G401.6 (cell line): ENCODE results near the gene KNSTRN.

ENCODE experiments used
- FAIRE-seq: peaks from 2 replicates; lab custom pipeline; 2012; peaks lifted over from hg19 to GRCh38; lab: Jason Lieb, UNC

The KNSTRN gene

DNA sequence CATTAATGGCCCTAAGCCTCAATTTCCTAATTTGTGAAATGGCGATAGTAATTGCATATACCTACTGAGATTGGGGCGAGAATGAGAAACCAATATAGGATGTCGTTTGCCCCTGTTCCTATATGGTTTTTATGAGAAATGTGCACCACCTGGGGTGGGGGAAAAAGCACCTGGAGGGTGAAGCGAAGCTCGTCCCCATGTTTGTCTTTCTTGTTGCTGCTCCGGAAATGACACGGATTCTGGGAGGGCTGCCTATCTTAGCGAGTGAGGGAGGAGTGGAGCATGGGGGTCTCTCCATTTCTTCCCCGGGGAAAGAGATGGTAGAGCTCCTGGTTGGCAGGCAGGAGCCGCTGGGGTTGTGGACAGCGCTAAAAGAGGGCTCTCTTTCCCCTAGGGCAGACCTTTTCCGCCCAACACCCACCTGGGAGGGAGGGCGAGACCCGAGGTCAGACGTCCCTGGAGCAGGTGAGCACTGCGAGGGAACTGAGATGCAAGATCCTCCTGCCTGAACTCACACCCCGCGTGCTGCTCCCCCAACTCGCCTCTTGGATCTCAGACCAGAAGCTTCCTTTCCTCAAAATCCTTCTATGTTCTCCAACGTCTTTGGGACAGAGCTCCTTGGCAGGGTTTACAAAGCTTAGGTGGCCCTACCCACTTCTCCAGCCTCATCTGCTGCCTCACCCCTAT is 52.6 kb downstream of the KNSTRN start:
- no peak for FAIRE-seq

DNA sequence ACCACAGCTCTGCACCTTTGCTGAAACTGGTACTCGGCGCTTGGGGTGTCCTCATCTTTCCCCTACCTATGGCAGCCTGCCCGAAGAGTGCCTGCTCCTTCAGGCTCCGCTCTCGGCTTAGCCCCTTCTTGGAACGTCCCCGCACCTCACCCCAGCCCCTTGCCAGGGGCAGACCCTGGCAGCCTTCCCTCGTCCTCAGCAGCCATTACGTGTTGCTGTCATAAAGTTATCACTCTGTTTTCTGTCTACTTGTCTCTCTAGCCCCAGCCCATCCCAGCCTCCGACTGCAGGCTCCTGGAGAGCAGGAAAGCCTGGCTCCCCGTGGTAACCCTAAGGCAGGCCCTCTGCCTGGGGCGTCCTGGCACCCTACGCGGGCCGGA is 53.2 kb downstream of the KNSTRN start:
- FAIRE-seq, result no peak

DNA sequence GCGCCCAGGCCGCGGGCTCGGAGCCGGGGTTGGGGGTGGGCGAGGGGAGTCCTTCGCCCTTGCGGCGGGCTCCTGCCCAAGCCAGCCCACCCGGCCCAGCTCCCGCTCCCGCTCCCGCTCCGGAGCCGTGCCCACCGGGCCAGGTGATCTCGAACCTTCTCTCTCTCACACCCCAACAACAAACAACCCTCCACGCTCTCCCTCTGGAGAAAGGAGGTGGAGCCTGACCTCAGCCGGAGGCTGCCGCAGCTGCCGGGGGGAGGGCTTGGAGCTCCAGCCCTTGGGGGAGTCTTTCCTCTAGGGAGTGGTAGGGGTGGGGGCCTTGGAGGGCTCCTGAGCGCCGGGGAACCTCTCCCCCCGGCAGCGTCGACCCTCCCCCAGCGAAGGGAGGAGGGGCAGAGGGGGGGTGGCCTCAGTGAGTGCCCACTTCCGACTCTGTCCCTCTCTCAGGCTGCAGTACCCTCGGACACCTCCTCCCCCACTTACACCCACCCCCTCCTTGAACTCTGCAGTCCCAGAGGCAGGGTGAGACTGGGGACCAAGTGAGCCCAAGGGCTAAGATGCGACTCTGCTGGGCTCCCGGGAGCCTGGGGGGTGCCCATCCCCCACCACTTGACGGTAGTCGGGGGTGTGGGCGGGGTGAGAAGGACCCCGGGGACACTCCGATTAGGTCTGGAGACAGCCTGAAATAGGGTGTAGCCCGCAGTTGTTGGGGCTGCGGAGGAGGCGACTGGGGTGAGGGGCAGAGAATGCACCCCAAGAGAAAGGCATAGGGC is 53.8 kb downstream of the KNSTRN start:
- no peak for FAIRE-seq

DNA sequence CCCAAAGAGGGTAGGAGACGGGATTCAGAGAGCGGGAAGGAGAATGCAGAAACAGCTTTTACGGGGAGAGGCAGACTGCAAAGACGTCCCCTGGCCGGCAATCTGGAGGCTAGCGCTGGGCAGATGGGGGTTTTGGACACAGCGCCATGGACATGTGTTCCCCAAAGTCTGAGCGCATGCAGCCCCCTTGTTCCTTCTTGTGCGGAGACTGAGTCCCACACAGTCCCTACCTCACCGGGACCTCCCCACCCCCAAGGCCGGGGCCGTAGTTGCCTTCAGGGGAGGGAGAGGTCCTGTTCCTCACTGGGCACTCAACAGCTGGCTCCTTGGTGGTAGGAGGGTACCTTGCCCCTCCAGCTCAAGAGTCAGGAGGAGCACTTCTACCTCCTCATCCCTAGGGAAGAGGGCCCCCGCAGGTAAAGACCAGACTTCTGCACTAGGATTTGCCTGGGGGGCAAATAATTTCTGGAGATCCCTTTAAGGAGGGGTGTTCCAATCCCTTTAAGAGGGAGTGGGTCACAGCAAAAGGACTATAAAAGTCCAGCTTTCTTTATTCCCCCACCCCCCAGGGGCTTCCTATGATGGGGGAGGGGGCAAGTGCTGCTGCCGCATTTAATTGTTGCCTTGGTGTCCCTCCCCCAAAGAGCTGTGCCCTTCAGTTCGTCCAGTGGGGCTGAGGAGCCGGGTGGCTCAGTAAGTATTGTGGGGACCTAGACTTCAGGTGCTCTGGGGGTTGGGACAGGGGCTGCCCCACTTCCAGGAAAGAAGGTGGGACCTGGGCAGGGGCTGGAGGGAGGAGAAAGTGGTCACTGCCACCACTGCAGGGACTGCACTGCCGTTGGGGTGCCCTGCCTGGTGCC is 54.6 kb downstream of the KNSTRN start:
- FAIRE-seq, result peak; percentile 80

DNA sequence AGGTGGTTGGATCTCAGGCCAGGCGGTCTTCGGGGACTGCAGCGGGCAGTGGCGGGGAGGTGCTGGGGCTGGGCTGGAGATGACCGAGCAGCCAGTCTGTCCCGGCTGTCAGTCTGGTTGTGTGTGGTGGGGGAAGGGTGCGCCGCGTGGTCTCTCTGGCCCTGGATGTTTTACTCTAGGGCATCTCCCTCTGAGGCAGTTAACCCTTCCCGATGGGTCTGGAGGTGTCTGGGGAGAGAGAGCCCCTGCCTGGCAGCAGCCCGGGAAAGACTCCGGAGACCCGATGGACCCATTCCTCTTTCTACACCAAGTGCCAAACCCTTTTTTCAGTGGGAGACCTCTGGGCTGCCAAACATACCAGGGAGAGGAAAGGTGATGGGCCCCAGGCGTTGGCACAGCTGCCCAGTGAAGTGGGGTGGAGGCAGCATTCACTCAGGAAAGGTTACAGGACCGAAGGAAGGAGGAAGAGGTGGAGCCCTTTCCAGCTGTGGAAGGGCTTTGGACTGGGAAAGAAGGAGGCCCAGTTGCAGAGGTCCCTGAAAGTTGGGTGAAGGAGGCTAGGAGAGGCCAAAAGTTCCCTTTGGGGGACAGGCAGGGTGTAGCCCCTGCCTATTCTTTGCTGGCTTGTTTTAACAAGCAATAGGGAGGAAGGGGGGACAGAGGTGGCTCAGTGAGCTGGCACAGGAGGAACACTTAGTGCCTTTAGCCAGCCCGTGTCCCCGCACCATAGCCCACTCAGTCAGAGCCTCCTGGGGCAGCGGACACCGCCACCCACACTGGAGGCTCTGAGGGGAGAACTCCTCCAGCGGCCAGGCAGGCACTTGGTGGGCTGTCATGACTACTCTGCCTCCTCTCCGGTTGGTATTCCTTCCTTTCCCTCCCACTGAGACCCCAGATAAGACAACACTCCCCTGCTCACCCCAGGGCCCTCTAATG is 55.5 kb downstream of the KNSTRN start:
- no peak for FAIRE-seq

DNA sequence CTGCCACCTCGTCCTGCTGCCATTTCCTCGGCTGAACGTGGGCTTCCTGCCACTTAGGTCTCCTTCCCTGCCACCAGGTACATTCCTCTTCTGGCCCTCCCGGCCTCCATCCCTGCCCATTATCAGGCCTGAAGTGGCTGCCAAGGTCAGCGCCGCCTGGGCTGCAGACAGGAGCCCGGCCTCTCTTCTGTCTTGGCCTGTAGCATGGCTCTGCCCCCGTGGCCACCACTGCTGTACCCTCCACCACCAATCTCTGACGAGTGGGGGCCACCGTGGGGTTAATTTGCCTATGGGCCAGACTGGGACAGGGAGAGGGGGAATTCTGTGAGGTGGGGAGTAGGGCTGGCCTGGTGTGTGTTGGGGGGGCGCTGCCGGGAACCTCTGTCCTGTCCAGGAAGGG is 56.2 kb downstream of the KNSTRN start:
- no peak for FAIRE-seq

DNA sequence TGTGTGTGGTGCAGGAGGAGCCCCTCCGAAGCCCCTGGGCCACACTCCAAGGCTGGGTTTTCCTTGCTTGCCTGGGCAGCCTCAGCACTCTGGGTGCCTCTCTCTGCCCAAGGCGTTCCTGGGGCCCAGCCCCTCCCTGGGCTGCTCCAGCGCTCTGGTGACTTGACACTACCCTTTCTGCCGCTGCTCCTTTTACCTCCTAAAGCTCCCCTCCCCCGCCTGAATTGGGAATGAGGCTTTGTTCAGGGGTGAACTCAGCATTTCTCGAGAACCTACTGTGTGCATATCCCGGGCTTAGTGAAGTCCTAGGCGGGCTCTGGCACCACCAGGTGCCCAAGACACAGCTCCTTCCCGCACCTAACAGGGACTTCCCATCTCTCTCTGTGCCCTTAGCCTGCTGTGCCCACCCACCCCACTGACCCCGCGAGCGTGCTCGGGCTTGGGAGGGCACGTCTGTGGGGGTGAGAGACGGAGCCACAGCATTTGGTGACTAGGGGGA is 57.0 kb downstream of the KNSTRN start:
- peak; percentile 65 for FAIRE-seq

DNA sequence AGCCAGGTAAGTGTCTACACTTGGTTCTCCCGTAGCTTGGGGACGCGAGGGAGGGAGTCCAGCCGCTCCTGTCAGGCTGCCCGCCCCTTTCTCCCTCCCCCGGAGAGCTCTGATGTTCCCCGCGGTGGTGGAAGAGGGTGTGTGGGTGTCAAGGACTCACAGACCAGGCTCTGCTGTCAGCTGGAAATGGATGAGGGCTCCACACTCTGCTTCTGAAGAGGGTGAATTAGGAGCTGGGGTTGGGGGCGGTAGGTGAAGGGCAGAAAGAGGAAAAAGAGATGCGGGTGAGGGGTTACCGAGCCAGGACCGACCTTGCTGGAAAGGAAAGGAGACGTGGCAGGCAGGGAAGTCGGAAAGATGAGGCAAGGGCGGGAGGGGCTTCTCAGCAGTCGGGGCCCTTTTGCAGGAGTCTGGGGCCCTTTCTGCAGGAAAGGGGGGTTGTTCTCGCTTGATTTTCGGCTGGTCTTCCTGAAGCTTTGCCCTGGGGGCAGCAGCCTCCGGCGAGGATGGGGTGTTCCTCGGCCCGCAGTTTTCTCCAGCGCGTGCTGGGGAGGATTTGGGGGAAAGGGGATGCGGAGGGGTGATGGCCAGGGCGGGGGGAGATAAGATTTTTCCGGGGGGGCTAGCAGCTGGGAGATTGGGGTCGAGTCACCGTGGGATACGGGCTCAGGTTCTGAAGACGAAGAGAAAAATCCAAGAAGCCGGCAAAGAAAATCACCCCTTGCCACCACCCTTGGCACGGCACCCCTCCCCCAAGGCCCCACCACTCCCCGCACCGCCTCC is 57.6 kb downstream of the KNSTRN start:
- FAIRE-seq, result no peak

DNA sequence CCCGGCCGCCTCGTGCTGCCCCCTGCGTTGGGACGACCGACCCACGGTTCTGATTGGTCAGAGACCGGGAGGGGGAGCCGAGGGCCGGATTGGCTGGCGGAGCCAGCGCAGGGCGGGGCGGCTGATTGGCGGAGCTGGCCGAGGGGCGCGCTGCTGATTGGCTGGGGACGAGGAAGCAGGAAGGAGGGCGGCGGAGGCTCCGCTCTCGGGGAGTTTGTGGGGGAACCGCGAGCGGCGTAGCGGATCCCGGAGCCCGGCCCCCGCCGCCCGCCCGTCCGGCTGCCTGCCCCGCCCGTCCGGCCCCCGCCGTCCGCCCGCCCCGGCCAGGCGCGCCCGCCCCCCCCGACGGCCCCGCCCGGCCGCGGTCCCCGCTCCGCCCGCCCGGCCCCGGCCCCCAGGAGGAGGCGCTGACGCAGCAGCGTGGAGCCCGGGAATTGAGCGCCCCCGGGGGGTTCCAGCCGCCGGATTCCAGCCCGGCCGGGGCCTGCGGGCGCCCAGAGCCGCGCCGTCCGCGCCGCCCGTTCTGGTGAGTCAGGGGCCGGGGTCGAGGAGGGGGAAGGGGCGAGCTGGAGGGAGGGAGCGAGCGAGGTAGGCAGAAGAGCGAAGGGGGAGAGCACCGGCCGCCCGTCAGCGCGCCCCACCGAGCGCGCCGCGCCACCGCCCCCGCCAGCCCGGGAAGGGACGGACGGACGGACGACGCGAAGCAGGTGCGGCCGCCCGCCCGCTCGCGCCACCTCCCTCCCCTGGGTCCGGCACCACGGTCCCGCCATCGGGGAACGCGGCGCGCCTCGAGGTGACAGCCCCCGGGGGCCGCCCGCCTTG is 58.4 kb downstream of the KNSTRN start, which contains the start of gene BAHD1:
BAHD1 (plus strand) TSS at position 211 of the 822 bp plus-strand sequence. CDS start 17,512 bp downstream, outside the sequence.
- peak; percentile 92 for FAIRE-seq

DNA sequence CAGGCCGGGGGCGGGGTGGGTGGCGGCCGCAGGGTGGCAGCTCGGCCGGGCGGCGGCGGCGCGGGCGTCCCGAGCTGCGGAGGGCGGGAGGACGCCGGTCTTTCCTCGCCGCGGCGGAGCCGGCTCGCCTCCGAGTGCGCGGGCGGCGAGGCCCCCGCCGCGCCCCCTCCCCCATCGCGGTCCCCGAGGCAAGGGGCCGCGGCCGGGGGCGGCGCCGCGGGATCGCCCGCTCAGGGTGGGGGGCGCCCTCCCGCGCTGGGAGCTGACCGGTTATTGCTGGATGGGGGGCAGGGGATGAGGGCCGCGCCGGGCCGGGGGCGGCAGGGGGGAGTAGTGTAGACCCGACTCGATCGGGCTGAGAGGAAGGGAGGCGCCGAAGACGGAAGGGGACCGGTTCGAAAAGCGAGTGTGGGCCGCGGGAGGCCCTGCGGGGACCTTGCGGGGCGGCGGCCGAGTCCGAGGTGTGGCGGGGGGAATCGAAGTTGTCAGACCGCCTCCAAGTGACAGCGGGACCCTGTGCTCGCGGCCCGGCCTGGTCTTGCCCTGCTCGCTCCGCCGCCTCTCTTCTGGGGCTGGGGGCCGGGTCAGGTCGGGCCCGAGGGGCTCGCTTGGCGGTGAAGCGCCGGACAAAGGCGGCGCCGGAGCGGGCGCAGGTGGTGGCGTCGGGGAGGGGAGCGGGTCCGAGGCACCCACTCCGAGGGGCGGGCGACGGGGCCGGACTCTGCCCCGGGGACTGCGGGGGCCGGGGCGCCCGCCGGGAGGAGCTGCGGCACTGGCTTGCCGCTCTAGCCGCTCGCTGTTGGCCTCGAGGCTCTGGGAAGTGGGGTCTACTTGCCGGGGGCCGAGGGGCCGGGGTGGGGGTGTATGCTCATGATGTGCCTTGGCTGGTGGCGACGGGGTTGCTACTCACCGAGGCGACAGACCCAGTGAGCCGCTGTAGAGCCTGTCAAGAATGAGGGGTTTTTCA is 59.3 kb downstream of the KNSTRN start:
- no peak for FAIRE-seq

DNA sequence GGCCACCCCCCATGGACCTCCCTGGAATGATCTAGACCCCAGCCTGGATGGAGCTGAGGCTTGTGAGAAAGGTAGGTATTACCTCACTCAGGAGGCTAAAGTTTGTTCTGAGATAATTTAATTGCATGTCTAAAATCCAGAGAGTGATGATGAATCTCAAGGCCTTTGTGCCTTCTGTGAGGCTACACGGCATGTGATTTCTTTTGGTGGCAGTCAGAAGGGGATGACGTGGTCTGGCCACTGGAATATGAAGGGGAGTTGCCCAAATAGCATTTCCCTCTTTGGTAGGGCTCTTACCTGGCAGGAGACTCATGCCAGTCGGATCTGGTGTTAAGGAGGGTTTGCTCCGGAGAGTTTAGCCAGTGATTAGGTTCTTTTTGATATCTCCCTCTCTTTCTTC is 60.7 kb downstream of the KNSTRN start:
- no peak for FAIRE-seq

DNA sequence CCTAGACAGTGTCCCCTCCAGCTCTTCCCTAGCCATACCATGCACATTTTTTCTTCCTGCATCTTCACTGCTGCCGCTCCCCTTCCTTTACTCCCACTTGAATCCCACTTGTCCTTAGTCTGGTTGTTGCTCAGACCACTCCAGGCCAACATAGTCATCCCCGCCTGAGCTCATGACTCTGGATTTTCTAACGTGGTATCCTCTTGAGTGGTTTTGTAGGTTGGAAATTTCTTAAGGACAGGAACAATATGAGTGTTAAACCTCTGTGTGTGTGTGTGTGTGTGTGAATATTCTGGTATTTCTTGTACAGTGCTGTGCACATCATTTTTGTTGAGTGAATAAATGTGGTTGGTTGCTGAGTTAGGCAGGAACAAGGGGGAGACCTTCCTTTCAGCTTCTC is 61.3 kb downstream of the KNSTRN start:
- no peak for FAIRE-seq
